Suprapubic skin (tissue), 4 donors: ENCODE results near the gene KCNH1.

Experiments used
- CTCF ChIP-seq, 2 donors: fragments of 200-600 bp in 1 of 2; fragments of 450-650 bp in 1 of 2; sonication (generic) in 1 of 2; IDR thresholded peaks; one replicate each; pipeline ENCODE4 v1.5.1; 2016 to 2019; ENCODE audit warnings: antibody characterized with exemption in 2 of 2, mild to moderate bottlenecking in 1 of 2, moderate library complexity in 1 of 2
- POLR2A ChIP-seq, 2 donors: fragments of 450-650 bp; IDR thresholded peaks; one replicate each; pipeline ENCODE4 v1.6.1; 2017; ENCODE audit warnings: antibody characterized with exemption in 2 of 2, mild to moderate bottlenecking in 2 of 2, moderate library complexity in 2 of 2
- POLR2AphosphoS5 ChIP-seq, 3 donors: sonication (generic); formaldehyde crosslinking; IDR thresholded peaks; one replicate each; pipeline ENCODE4 v1.6.1; 2017; ENCODE audit warnings: antibody characterized with exemption in 3 of 3

- TF ChIP-seq CTCF (IDR thresholded peaks at IDR 0.05) (no peak), POLR2AphosphoS5 (IDR thresholded peaks at IDR 0.05) (no peak), POLR2A (IDR thresholded peaks at IDR 0.05) (no peak)
These were observed 483.5 kb downstream of the KCNH1 start for GRCh38 chr1:210650403-210650802.
